ENCODE measurements around the gene MCM3AP. TPM values are rescaled to one million over a fixed set of nuclear protein-coding genes. Genes with fewer than 3 reads are reported as not detected.
"Not testable (repeated sequence)": the region's sequence is repeated elsewhere in the genome, so short reads cannot be mapped to it uniquely, and the experiment has no call there.

Gene MCM3AP
- total RNA-seq, 1 donor from 2014 or later: 84.7 TPM

GRCh38 chr21:46203203-46203600, 82.2 kb downstream of the MCM3AP start:
- DNase-seq (ENCODE audit: low read depth): no peak
- TF ChIP-seq CTCF (conservative IDR thresholded peaks at IDR 0.05; ENCODE audit: low read depth, low read length): no peak

GRCh38 chr21:46202592-46203202, 82.7 kb downstream of the MCM3AP start:
- H3K4me3 ChIP-seq (ENCODE audit: low read depth, low read length): no peak overlapping the region
- TF ChIP-seq CTCF (conservative IDR thresholded peaks at IDR 0.05; ENCODE audit: low read depth, low read length): no peak
- DNase-seq (ENCODE audit: low read depth): no peak

More at GRCh38 chr21:46203203-46203600, 82.2 kb downstream of the MCM3AP start:
- no peak overlapping the region for H3K4me3 ChIP-seq (ENCODE audit: low read depth, low read length)

GRCh38 chr21:46200877-46201803, 84.3 kb downstream of the MCM3AP start:
- not testable (repeated sequence) for DNase-seq (ENCODE audit: low read depth); H3K4me3 ChIP-seq (ENCODE audit: low read depth, low read length)

GRCh38 chr21:46199436-46200373, 85.7 kb downstream of the MCM3AP start:
- TF ChIP-seq CTCF (conservative IDR thresholded peaks at IDR 0.05; ENCODE audit: low read depth, low read length): no peak
- no peak overlapping the region for H3K4me3 ChIP-seq (ENCODE audit: low read depth, low read length)
- DNase-seq (ENCODE audit: low read depth): no peak

GRCh38 chr21:46196733-46197132, 88.7 kb downstream of the MCM3AP start:
- H3K4me3 ChIP-seq (ENCODE audit: low read depth, low read length): no peak overlapping the region
- TF ChIP-seq CTCF (conservative IDR thresholded peaks at IDR 0.05; ENCODE audit: low read depth, low read length): no peak
- DNase-seq (ENCODE audit: low read depth): no peak

- no peak overlapping the region for H3K4me3 ChIP-seq (ENCODE audit: low read depth, low read length)
- no peak for DNase-seq (ENCODE audit: low read depth)
- no peak for TF ChIP-seq CTCF (conservative IDR thresholded peaks at IDR 0.05; ENCODE audit: low read depth, low read length)
Measured at GRCh38 chr21:46195595-46196195, 89.7 kb downstream of the MCM3AP start.
